CD4-positive, alpha-beta T cell treated with Interleukin-17A for 1 hour (primary cell): ENCODE measurements around the gene AJAP1.

Experiments
- DNase-seq: peaks from one replicate; pipeline ENCODE4 v3.0.0-alpha.2; 2020

AJAP1 gene

GRCh38 chr1:4743978-4744750 lies 89.8 kb downstream of the AJAP1 start:
- no peak for DNase-seq

- DNase-seq, result no peak
Measured at GRCh38 chr1:4745560-4745959, 91.2 kb downstream of the AJAP1 start.

- no peak for DNase-seq
Measured at GRCh38 chr1:4749406-4749805, 95.0 kb downstream of the AJAP1 start.

GRCh38 chr1:4750177-4750576 lies 95.8 kb downstream of the AJAP1 start:
- no peak for DNase-seq

GRCh38 chr1:4752059-4752458 lies 97.7 kb downstream of the AJAP1 start:
- DNase-seq, result no peak

- DNase-seq, result no peak
Measured at GRCh38 chr1:4754816-4755215, 100.4 kb downstream of the AJAP1 start.

GRCh38 chr1:4755301-4755845 lies 101.0 kb downstream of the AJAP1 start:
- DNase-seq, result no peak

GRCh38 chr1:4755864-4756504 lies 101.6 kb downstream of the AJAP1 start:
- DNase-seq, result no peak

- no peak for DNase-seq
Measured at GRCh38 chr1:4756851-4757580, 102.6 kb downstream of the AJAP1 start.

- DNase-seq, result no peak
Measured at GRCh38 chr1:4759671-4760070, 105.3 kb downstream of the AJAP1 start.

GRCh38 chr1:4760088-4760487 lies 105.7 kb downstream of the AJAP1 start:
- no peak for DNase-seq

- DNase-seq, result no peak
Measured at GRCh38 chr1:4761324-4761723, 106.9 kb downstream of the AJAP1 start.

GRCh38 chr1:4762146-4762545 lies 107.7 kb downstream of the AJAP1 start:
- DNase-seq, result no peak

GRCh38 chr1:4767308-4767707 lies 112.9 kb downstream of the AJAP1 start:
- no peak for DNase-seq

GRCh38 chr1:4768553-4768952 lies 114.1 kb downstream of the AJAP1 start:
- DNase-seq, result no peak

- no peak for DNase-seq
Measured at GRCh38 chr1:4769516-4770280, 115.3 kb downstream of the AJAP1 start.

- no peak for DNase-seq
Measured at GRCh38 chr1:4770713-4771112, 116.3 kb downstream of the AJAP1 start.

- no peak for DNase-seq
Measured at GRCh38 chr1:4771267-4771666, 116.9 kb downstream of the AJAP1 start.

GRCh38 chr1:4771721-4772120 lies 117.3 kb downstream of the AJAP1 start:
- no peak for DNase-seq

- DNase-seq, result no peak
Measured at GRCh38 chr1:4772294-4773010, 118.0 kb downstream of the AJAP1 start.

GRCh38 chr1:4773226-4773625 lies 118.8 kb downstream of the AJAP1 start:
- no peak for DNase-seq

- DNase-seq, result no peak
Measured at GRCh38 chr1:4775506-4775905, 121.1 kb downstream of the AJAP1 start.
